Measurements from ENCODE around the gene MEF2A. TPM values are rescaled to one million over a fixed set of nuclear protein-coding genes. Genes with fewer than 3 reads are reported as not detected.

The MEF2A gene
- total and polyA plus RNA-seq, 12 donors, result 20.6 to 91.7 (median 50.1) TPM

- TF ChIP-seq, protein P1, sequence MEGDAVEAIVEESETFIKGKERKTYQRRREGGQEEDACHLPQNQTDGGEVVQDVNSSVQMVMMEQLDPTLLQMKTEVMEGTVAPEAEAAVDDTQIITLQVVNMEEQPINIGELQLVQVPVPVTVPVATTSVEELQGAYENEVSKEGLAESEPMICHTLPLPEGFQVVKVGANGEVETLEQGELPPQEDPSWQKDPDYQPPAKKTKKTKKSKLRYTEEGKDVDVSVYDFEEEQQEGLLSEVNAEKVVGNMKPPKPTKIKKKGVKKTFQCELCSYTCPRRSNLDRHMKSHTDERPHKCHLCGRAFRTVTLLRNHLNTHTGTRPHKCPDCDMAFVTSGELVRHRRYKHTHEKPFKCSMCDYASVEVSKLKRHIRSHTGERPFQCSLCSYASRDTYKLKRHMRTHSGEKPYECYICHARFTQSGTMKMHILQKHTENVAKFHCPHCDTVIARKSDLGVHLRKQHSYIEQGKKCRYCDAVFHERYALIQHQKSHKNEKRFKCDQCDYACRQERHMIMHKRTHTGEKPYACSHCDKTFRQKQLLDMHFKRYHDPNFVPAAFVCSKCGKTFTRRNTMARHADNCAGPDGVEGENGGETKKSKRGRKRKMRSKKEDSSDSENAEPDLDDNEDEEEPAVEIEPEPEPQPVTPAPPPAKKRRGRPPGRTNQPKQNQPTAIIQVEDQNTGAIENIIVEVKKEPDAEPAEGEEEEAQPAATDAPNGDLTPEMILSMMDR (IDR thresholded peaks at IDR 0.05), result no peak
- TF ChIP-seq POLR2A (IDR thresholded peaks at IDR 0.05), result no peak
- Histone ChIP-seq H3K27ac (no peak overlapping the region), H3K4me1 (replicated peaks in 1 of 2) (peaks cover 10 to 16% of the 10 kb centered on the region in 2 donors), H3K9me3 (replicated peaks in 1 of 3) (peaks cover 0 to 8% (median 5%) of the 10 kb centered on the region in 3 donors), H3K4me3 (no peak overlapping the region), H3K27me3 (no peaks in the 10 kb centered on the region), H3K36me3 (replicated peaks in 1 of 2) (no peaks in the 10 kb centered on the region)
- intact Hi-C loops (cut with DNase I), result no loop called here
- no peak for DNase-seq
Measured at GRCh38 chr15:99645951-99646350, 80.2 kb downstream of the MEF2A start.

DNA sequence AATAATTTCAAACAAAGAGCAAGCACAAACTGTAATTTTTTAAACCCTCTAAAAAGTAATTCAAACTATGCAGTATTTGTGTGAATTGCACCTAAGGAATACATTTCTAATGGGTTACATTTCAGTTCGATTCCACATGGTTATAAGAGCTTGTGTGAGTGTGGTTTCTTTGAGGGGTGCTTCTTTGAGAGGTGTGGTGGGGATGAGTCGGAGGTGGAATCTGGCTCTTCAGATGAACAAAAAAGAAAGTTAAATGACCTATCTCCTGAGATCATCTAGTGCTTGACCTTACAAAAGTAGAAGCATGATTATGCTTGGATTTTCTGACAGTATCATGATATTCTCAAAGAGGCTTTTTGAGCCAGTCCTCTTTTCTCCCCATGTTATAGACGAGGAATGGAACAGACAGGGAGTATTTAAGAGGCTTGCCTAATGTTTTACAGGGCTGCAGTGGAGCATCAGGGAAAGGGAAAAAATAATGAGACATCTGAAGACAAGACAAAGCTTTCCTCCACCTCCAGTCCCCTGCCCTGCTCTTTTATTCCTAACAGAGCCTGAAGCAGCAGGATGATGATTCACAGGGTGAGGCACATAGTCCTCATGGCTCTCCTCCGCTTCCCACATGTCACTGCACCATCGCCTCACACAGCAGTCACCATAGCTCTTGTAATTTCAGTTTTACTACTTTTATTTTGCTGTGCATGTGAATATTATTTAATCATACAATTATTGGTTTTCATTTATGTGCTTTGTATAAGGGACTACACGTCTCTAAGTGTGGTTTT, 85.4 kb downstream of the MEF2A start:
- H3K27ac ChIP-seq, result no peak overlapping the region
- H3K4me1 ChIP-seq (replicated peaks in 1 of 2), result no peaks in the 10 kb centered on the region
- TF ChIP-seq, protein P1 (IDR thresholded peaks at IDR 0.05), result no peak
- no peak overlapping the region for H3K4me3 ChIP-seq
- H3K36me3 ChIP-seq (replicated peaks in 1 of 2), result no peaks in the 10 kb centered on the region
- 89 to 94% (median 92%) methylated on average over 6 of the region's 6 CpGs for WGBS, 4 donors
- intact Hi-C loops (cut with DNase I), result no loop called here
- DNase-seq, result peak in 1 of 7 donors; percentile 35
- H3K27me3 ChIP-seq, result no peaks in the 10 kb centered on the region
- H3K9me3 ChIP-seq (replicated peaks in 1 of 3), result peaks cover 0 to 5% (median 2%) of the 10 kb centered on the region in 3 donors

DNA sequence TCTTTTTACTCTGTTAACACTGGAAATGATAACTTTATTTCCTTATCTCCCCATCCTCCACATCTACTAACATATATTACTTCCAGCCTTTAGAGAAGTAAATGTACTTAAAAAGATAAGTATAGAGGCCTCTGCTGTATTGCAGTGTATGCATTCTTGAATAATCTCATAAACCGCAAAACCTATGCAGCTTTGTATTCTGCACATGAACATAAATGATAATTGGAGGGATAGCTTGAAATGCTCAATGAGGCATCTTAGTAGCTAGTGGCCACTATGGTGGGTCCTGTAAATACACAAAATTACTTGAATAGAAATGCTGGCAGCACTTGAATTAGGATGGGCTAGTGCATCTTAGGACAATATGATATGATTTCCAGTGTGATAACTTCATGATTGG, 90.4 kb downstream of the MEF2A start:
- Histone ChIP-seq H3K36me3 (replicated peaks in 1 of 2) (no peaks in the 10 kb centered on the region), H3K4me3 (no peak overlapping the region), H3K27me3 (no peaks in the 10 kb centered on the region), H3K9me3 (replicated peaks in 1 of 3) (no peaks in the 10 kb centered on the region), H3K4me1 (replicated peaks in 1 of 2) (no peaks in the 10 kb centered on the region), H3K27ac (no peak overlapping the region)
- intact Hi-C loops (cut with DNase I), result no loop called here
- no peak for DNase-seq
- TF ChIP-seq, protein P1 (IDR thresholded peaks at IDR 0.05), result no peak
- TF ChIP-seq POLR2A (IDR thresholded peaks at IDR 0.05), result no peak
- WGBS, 4 donors, result 96 to 100% (median 97%) methylated on average over 1 of the region's 1 CpG

DNA sequence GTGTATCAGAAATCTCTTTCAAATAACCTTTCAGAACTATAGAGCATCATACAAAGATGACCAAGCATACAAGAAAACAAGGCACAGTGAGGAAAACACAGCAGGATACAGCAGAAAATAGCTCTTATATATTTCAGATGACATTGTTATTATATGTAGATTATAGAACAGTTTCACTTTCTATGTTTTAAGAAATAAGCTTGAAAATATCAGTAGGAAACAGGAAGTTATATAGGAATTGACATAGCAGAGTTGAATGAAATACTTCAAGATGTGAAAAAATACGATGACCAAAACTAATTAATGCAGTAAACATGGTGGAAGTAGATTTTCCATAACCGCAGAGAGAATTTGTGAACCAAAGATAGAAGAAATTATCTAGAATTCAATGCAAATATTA, 92.2 kb downstream of the MEF2A start:
- H3K9me3 ChIP-seq (replicated peaks in 1 of 3), result no peaks in the 10 kb centered on the region
- no peaks in the 10 kb centered on the region for H3K27me3 ChIP-seq
- H3K4me1 ChIP-seq (replicated peaks in 1 of 2), result no peaks in the 10 kb centered on the region
- no peaks in the 10 kb centered on the region for H3K36me3 ChIP-seq (replicated peaks in 1 of 2)
- TF ChIP-seq, protein P1 (IDR thresholded peaks at IDR 0.05), result no peak
- TF ChIP-seq POLR2A (IDR thresholded peaks at IDR 0.05), result no peak
- intact Hi-C loops (cut with DNase I), result no loop called here
- H3K4me3 ChIP-seq, result no peak overlapping the region
- WGBS, 4 donors, result 83 to 91% (median 89%) methylated on average over 2 of the region's 2 CpGs
- no peak overlapping the region for H3K27ac ChIP-seq
- DNase-seq, result no peak
